GM10847 (cell line): ENCODE results near the gene SEC11A.
A peak's percentile ranks its signal among the peaks of the same experiment; 100 is the strongest.

Source experiments
- POLR2A ChIP-seq: IDR thresholded peaks from 2 replicates; pipeline ENCODE4 v1.6.1; 2011; ENCODE audit not compliant: insufficient read length; ENCODE audit errors: extremely low read depth

Gene SEC11A

DNA sequence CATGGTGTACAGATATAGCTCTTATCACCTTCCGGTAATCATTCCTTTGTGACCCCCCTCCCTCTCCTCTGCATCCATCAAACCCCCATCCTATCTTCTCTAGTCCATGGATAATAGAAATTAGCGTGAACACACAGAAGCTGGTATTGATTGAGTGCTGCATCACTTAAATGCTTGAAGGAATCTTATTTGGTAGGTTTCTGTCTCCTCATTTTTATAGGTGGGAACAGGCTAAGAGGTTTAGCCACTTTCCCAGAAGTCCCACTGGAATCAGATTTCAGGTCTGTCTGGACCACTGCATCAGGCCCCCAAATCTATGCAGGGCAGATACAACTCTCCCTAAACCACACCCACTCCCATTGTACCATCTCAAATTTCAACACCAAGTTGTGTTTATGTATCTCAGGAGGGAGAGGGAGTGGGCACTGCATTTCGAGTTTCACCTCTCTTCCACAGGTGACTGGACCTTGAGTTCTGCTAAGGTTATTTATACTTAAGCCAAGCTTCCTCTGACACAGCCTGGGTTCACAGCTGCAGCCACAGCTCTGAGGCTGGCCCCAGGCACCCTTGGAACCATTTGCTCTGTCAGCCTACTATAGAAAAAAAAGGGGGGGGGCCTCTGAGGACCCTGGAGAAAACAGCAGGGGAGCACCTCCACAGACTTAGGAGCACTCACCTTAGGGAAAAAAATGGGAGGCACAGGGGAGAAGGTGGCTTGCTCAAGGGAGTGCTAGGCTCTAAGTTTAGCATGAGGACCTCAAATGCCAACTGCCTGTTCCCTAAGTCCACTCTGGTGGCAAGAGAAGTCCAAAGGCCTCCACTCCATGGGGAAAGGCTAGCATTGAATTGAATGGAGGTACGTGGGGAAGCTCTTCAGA, 55.8 kb downstream of the SEC11A start:
- TF ChIP-seq POLR2A, result no peak

GRCh38 chr15:84658788-84659411, 57.0 kb downstream of the SEC11A start:
- TF ChIP-seq POLR2A, result no peak

GRCh38 chr15:84658080-84658787, 57.7 kb downstream of the SEC11A start, which contains the start of gene NMB:
Gene NMB, minus strand, starts transcription at chr15:84658199. Its CDS starts 47 bp downstream, at chr15:84658152.
- no peak for TF ChIP-seq POLR2A

- no peak for TF ChIP-seq POLR2A
Measured at GRCh38 chr15:84657748-84658079, 58.2 kb downstream of the SEC11A start.

- TF ChIP-seq POLR2A, result no peak
Measured at GRCh38 chr15:84656972-84657371, 59.0 kb downstream of the SEC11A start.

- no peak for TF ChIP-seq POLR2A
Measured at GRCh38 chr15:84654689-84655453, 61.1 kb downstream of the SEC11A start.

DNA sequence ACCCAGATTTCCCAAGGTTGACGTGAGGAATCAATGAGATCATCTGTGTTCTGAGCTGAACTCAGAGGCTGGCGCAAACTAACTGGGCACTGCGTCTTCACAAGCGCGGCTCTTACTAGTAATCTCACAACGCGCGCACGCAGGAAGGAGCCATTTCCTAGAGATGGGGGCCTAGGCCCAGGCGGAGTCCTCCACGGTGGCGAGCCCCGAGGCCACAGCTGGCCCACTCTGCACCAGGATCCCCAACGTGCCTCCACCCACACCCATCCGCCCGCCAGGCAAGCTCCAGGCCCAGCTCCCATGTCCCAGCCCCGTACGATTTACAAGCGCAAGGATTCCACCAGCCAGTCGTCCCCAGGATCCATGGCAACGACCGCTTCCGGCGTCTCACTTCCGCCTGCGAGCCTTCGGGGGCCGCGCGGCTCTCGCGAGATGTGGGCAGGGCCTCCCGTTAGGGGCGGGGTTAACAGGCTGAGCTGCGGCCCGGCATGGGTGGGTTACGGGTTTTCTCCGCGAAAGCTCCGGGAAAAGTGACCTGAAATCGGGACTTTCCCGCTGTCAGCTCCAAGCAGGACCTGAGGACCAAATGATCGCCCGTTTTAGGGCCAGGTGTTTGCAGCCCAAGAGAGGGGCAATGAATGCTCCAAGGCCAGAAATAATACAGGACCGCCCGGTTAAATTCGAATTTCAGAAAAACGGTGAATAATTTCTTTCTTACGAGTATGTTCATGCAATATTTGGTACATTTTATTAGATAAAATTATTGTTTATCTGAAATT, 61.8 kb downstream of the SEC11A start, which contains the start of gene WDR73:
Gene WDR73 (minus strand): TSS at position 374 of the 779 bp plus-strand sequence. CDS start 9 bp downstream, at position 365.
- peak; percentile 50 for TF ChIP-seq POLR2A

DNA sequence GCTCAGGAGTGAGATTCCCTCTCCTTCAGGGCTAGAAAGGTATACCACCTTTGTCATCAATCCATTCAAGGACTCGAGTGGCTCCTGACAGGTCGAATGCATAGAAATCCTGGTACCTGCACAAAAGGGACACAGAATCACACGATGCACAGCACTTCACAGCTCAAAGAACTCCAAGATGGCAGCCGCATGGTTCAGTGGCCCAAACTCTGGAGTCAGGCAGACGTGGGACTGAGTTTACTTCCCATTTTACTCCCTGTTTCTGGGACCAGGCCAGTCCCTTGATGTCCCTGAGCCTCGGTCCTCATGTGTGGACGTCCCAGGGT, 62.4 kb downstream of the SEC11A start:
- no peak for TF ChIP-seq POLR2A

DNA sequence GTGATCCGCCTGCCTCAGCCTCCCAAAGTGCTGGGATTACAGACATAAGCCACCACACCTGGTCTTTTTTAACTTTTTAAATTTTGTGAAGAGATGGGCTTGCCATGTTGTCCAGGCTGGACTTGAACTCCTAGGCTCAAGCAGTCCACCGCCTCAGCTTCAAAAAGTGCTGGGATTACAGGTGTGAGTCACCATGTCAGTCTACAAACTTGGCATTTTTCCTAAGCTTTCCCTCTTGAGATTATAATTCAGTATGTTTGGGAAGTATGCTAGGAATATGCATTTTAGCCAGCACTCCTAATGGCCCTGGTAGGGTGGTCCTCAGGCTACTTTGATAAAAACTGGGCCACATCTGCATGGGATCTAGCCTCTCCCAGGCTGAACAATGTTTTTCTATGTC, 66.2 kb downstream of the SEC11A start:
- TF ChIP-seq POLR2A, result no peak

DNA sequence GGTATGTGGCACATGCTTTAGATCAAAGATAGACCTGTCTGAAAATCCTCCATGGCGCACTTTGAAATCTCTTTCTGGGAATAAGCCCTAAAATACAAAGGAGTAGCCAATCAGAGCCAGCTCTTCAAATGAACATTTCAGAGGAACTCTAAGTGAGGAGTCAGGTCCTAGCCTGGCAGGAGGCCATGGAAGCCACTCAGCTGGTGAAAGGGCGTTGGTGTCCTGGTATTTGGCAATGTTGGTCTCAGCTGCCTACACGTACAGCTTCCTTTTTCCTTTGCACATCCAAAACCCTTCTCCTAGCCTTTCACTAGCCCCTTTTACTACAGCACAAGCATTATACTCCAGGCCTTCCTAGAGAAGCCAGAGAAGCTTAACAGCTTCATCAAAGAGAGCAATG, 67.4 kb downstream of the SEC11A start:
- TF ChIP-seq POLR2A, result no peak

DNA sequence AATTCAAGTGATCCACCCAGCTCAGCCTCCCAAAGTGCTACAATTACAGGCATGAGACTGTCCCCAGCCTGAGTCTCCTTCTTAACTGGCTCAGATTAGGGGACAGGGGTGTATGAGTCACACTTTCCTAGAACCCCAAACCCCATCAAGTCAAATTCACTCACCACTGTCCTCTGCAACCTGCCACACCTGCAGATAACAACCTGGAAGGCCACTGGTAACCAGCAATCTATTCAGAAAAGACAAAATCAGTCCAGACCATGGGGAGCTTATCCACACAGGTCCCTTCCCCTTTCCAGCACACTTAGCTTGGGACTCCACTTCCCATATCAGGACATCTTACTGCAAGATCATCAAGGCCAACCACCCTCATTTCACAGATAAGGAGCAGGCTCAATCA, 68.2 kb downstream of the SEC11A start:
- TF ChIP-seq POLR2A, result no peak

DNA sequence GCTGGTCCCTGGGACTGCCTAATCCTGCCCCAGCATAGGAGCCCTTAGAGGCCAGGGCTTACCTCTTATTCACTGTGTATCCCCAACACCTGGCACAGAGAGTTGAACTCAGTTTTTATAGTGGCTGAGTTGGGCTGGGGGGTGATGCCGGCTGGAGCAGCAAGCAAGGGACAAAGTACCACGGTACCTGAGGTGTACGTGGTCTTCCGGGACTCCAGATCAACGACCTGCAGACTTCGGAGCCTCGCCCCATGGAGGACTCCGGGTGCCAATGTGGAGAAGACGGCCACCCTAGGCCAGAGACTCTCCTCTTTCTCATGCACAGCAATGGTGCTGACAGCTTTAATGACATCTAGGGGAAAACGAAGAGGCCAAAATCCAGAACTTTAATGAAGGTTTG, 69.9 kb downstream of the SEC11A start:
- TF ChIP-seq POLR2A, result no peak

DNA sequence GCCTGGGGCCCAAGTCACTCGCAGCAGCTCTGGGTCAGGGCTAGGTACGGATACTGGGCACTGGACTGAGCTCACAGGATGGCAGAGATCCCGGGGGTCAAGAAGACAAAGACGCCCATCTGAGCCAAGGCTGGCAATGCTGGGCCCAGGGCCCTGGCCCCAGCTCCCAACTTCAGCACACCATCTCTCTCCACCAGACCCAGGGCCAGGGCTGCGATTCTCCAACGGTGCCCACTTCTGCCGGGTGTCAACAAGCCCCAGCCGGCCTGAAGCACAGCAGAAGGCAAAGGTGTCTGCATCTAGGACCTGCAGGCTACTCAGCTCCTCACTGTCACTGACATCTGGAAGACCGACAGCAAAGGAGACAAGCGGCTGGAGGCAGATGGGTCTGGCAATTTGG, 70.4 kb downstream of the SEC11A start:
- no peak for TF ChIP-seq POLR2A

GRCh38 chr15:84643838-84644237, 72.1 kb downstream of the SEC11A start:
- TF ChIP-seq POLR2A, result no peak
